Gastrocnemius medialis (tissue), 4 donors: ENCODE measurements around the gene ZNF547. TPM values are rescaled to one million over a fixed set of nuclear protein-coding genes. Genes with fewer than 3 reads are reported as not detected.
A peak's percentile ranks its signal among the peaks of the same experiment; 100 is the strongest.

Source experiments
- ATAC-seq, 2 donors: fragments of 150-250 bp; one replicate each; pipeline ENCODE4 v1.9.1; 2016
- DNase-seq, 2 donors: peaks; one replicate each; pipeline ENCODE4 v3.0.0-alpha.2; 2019
- H3K27ac ChIP-seq, 4 donors: fragments of 200-600 bp; sonication (generic); 1 replicate in 1 of 4; 2 replicates in 3 of 4; pipeline ENCODE4 v1.5.1; 2016 to 2018; ENCODE audit warnings: mild to moderate bottlenecking in 2 of 4, moderate library complexity in 1 of 4
- H3K27me3 ChIP-seq, 3 donors: fragments of 200-600 bp; sonication (generic) in 2 of 3; 1 replicate in 1 of 3; 2 replicates in 2 of 3; pipeline versions ENCODE4 v1.5.1 to v1.6.0; 2016 to 2019; ENCODE audit warnings: mild to moderate bottlenecking in 1 of 3, moderate library complexity in 1 of 3
- H3K36me3 ChIP-seq, 2 donors: fragments of 200-600 bp; sonication (generic) in 1 of 2; one replicate each; pipeline ENCODE4 v1.5.1; 2017 to 2018
- H3K4me1 ChIP-seq, 2 donors: fragments of 200-600 bp; sonication (generic) in 1 of 2; one replicate each; pipeline ENCODE4 v1.5.1; 2016 to 2017; ENCODE audit warnings: mild to moderate bottlenecking in 2 of 2
- H3K4me3 ChIP-seq, 4 donors: fragments of 200-600 bp; sonication (generic) in 3 of 4; 1 replicate in 1 of 4; 2 replicates in 3 of 4; pipeline ENCODE4 v1.5.1; 2016 to 2019; ENCODE audit warnings: mild to moderate bottlenecking in 2 of 4
- H3K9me3 ChIP-seq, 3 donors: fragments of 200-600 bp; sonication (generic) in 2 of 3; 1 replicate in 1 of 3; 2 replicates in 2 of 3; pipeline ENCODE4 v1.5.1; 2016 to 2019
- CTCF ChIP-seq, 5 experiments: fragments of 450-650 bp in 3 of 5; fragments of 200-600 bp in 2 of 5; sonication (generic) in 2 of 5; IDR thresholded peaks in 4 of 5; conservative IDR thresholded peaks in 1 of 5; 1 replicate in 4 of 5; 2 replicates in 1 of 5; pipeline ENCODE4 v1.5.1; 2016 to 2019; ENCODE audit warnings: antibody characterized with exemption in 5 of 5, mild to moderate bottlenecking in 3 of 5, moderate library complexity in 3 of 5
- POLR2A ChIP-seq, 2 donors: fragments of 450-650 bp; IDR thresholded peaks; one replicate each; pipeline ENCODE4 v1.6.1; 2017; ENCODE audit warnings: antibody characterized with exemption in 2 of 2, mild to moderate bottlenecking in 2 of 2, moderate library complexity in 2 of 2
- in situ Hi-C, 4 donors: fragments of 200-750 bp; cut with MboI; loops; one replicate each; pipeline versions ENCODE4 v1.15.0 to v1.8.0; 2017; ENCODE audit warnings: low sequenced_read_pairs in 4 of 4
- intact Hi-C: fragments of 100-400 bp; cut with DNase I; formaldehyde crosslinking; loops from one replicate; pipeline ENCODE4 v1.15.1; 2023; ENCODE audit warnings: low total_unique reads
- total RNA-seq, 4 donors: library from RNA; depleted of rRNA; stranded (reverse); fragments of >200 nt; gene quantifications; one replicate each; pipeline versions ENCODE4 v1.1.0 to v1.2.3, GENCODE V29; 2016

ZNF547 gene
- total RNA-seq, 4 donors from 2014 or later: 0.58 to 4.4 (median 2.6) TPM

GRCh38 chr19:57359300-57359699, 4.1 kb upstream of the ZNF547 start:
- Histone ChIP-seq H3K4me1 (peaks cover 9 to 20% of the 10 kb centered on the region in 2 donors), H3K4me3 (no peak overlapping the region), H3K36me3 (peaks cover 8 to 46% of the 10 kb centered on the region in 2 donors), H3K27ac (peak overlapping the region in 1 of 4 donors; percentile 64), H3K9me3 (no peaks in the 10 kb centered on the region), H3K27me3 (no peaks in the 10 kb centered on the region)
- intact Hi-C loops (no loop called here), in situ Hi-C loops (no loop called here)
- no peak for ATAC-seq
- no peak for DNase-seq
- TF ChIP-seq POLR2A (IDR thresholded peaks at IDR 0.05) (no peak), CTCF (IDR thresholded peaks at IDR 0.05 in 4 of 5, conservative IDR thresholded peaks at IDR 0.05 in 1 of 5) (no peak)

- in situ Hi-C loops (no loop called here), intact Hi-C loops (loop anchor here (2.0 to 5.0 kb wide), 3 partner anchors 48 to 170 kb away; partner anchors contain the start of genes ZNF17, ZNF264 and ZNF749)
- Histone ChIP-seq H3K9me3 (no peaks in the 10 kb centered on the region), H3K27ac (peak overlapping the region; percentile 86 to 98 (median 94)), H3K4me1 (peaks cover 12 to 30% of the 10 kb centered on the region in 2 donors), H3K27me3 (no peaks in the 10 kb centered on the region), H3K4me3 (peak overlapping the region; percentile 54 to 93 (median 67)), H3K36me3 (peaks cover 3 to 18% of the 10 kb centered on the region in 2 donors)
- ATAC-seq (no peak), DNase-seq (no peak)
- no peak for TF ChIP-seq CTCF (IDR thresholded peaks at IDR 0.05 in 4 of 5, conservative IDR thresholded peaks at IDR 0.05 in 1 of 5)
- no peak for TF ChIP-seq POLR2A (IDR thresholded peaks at IDR 0.05)
Observed at GRCh38 chr19:57362419-57362818, 932 bp upstream of the ZNF547 start.

- intact Hi-C loops: loop anchor here (1.0 to 5.0 kb wide), 7 partner anchors 12 to 171 kb away; partner anchors contain the start of genes ZNF17, ZNF264, ZNF304 and ZNF460
- H3K36me3 ChIP-seq: peaks cover 2 to 13% of the 10 kb centered on the region in 2 donors
- DNase-seq: no peak
Observed at GRCh38 chr19:57363688-57364181, 384 bp downstream of the ZNF547 start.

GRCh38 chr19:57366776-57367175, 3.4 kb downstream of the ZNF547 start:
- ATAC-seq (peak; percentile 30 to 37), DNase-seq (peak; percentile 43 to 59)
- no peak for TF ChIP-seq CTCF (IDR thresholded peaks at IDR 0.05 in 4 of 5, conservative IDR thresholded peaks at IDR 0.05 in 1 of 5)
- no peak for TF ChIP-seq POLR2A (IDR thresholded peaks at IDR 0.05)
- H3K36me3 ChIP-seq: peaks cover 0 to 19% of the 10 kb centered on the region in 2 donors
- H3K9me3 ChIP-seq: no peaks in the 10 kb centered on the region
- no peak overlapping the region for H3K4me3 ChIP-seq
- no peaks in the 10 kb centered on the region for H3K27me3 ChIP-seq
- in situ Hi-C loops (no loop called here), intact Hi-C loops (no loop called here)
- peaks cover 16 to 31% of the 10 kb centered on the region in 2 donors for H3K4me1 ChIP-seq
- H3K27ac ChIP-seq: peak overlapping the region; percentile 53 to 74 (median 63)

More at GRCh38 chr19:57363688-57364181, 384 bp downstream of the ZNF547 start:
- ATAC-seq: peak; percentile 3 to 12
- Histone ChIP-seq H3K27ac (peak overlapping the region; percentile 91 to 98 (median 97)), H3K4me1 (peaks cover 16 to 32% of the 10 kb centered on the region in 2 donors), H3K27me3 (no peaks in the 10 kb centered on the region), H3K9me3 (no peaks in the 10 kb centered on the region), H3K4me3 (peak overlapping the region; percentile 68 to 93 (median 80))
- TF ChIP-seq POLR2A (IDR thresholded peaks at IDR 0.05): no peak
- no peak for TF ChIP-seq CTCF (IDR thresholded peaks at IDR 0.05 in 4 of 5, conservative IDR thresholded peaks at IDR 0.05 in 1 of 5)
- in situ Hi-C loops: no loop called here
